K562 (cell line): Measurements from ENCODE around the gene TLR1. TPM values are rescaled to one million over a fixed set of nuclear protein-coding genes. Genes with fewer than 3 reads are reported as not detected.

ENCODE experiments used
- ATAC-seq: fragments of 200-7000 bp; cut with Tn5 transposase; 3 replicates; pipeline ENCODE4 v1.9.1; 2020; ENCODE audit warnings: moderate library complexity
- BruUV-seq: library from RNA; stranded (reverse); fragments of 400-500 nt; replicated peaks from 2 replicates; lab custom pipeline; 2021; lab: Mats Ljungman, UMichigan
- CTCF ChIA-PET: fragments of 300-600 bp; formaldehyde crosslinking; extraction: SDS; loops from one replicate; lab custom pipeline; 2021; ENCODE audit warnings: low intra/inter-chr PET ratio; lab: Yijun Ruan, JAX
- POLR2A ChIA-PET: fragments of 300-600, 350-650 bp; sonication (Branson Sonifier 250); formaldehyde crosslinking; extraction: SDS; loops from one replicate; lab custom pipeline; 2021; ENCODE audit warnings: antibody characterized with exemption, inconsistent platforms; lab: Yijun Ruan, JAX
- DNase-seq, 4 experiments: peaks; one replicate each; pipeline versions ENCODE4 v3.0.0 to v3.0.0-alpha.2; 2011 to 2018; ENCODE audit warnings: low spot score in 3 of 4, mixed read lengths in 3 of 4; ENCODE audit errors: extremely low read depth in 1 of 4
- FAIRE-seq: peaks from 2 replicates; lab custom pipeline; 2011; peaks lifted over from hg19 to GRCh38; lab: Jason Lieb, UNC
- H2AFZ ChIP-seq: 2 replicates; pipeline ENCODE4 v1.6.0; 2011; ENCODE audit warnings: low read depth, low read length, control low read depth, inconsistent platforms
- H3K27ac ChIP-seq: fragments of 200-600 bp; 3 replicates; pipeline ENCODE4 v1.8.0; 2011; ENCODE audit warnings: low read depth, mild to moderate bottlenecking, control low read depth, inconsistent platforms, low read length, moderate library complexity, mixed read lengths; ENCODE audit errors: extremely low read depth
- H3K27me3 ChIP-seq, 2 experiments: fragments of 300-600 bp in 1 of 2; 2 replicates in 1 of 2; 3 replicates in 1 of 2; pipeline versions ENCODE4 v1.6.0 to v1.8.0; 2011; ENCODE audit warnings: inconsistent platforms in 2 of 2, low read length in 2 of 2, mild to moderate bottlenecking in 1 of 2, mixed read lengths in 1 of 2, moderate library complexity in 1 of 2; ENCODE audit not compliant: control insufficient read depth in 2 of 2, insufficient read depth in 2 of 2
- H3K36me3 ChIP-seq: fragments of 300-600 bp; 3 replicates; pipeline ENCODE4 v1.8.0; 2011; ENCODE audit warnings: mild to moderate bottlenecking, low read length, inconsistent platforms; ENCODE audit not compliant: control insufficient read depth, insufficient read depth
- H3K4me1 ChIP-seq, 2 experiments: fragments of 200-600 bp in 1 of 2; replicated peaks in 1 of 2; 2 replicates in 1 of 2; 3 replicates in 1 of 2; pipeline versions ENCODE4 v1.5.1 to v1.8.0; 2011; ENCODE audit warnings: inconsistent platforms in 2 of 2, low read length in 2 of 2, mild to moderate bottlenecking in 1 of 2, mixed read lengths in 1 of 2, moderate library complexity in 1 of 2; ENCODE audit not compliant: control insufficient read depth in 2 of 2, insufficient read depth in 2 of 2
- H3K4me2 ChIP-seq: 2 replicates; pipeline ENCODE4 v1.6.1; 2011; ENCODE audit warnings: low read length, control low read depth, inconsistent platforms, mixed read lengths; ENCODE audit not compliant: insufficient read depth
- H3K4me3 ChIP-seq: fragments of 200-600 bp; sonication (generic), shearing (Covaris generic); 2 replicates; pipeline ENCODE4 v1.5.1; 2016; ENCODE audit warnings: control low read depth, inconsistent platforms
- H3K79me2 ChIP-seq: fragments of 200-600 bp; 3 replicates; pipeline ENCODE4 v1.8.0; 2011; ENCODE audit warnings: low read length, inconsistent platforms; ENCODE audit not compliant: control insufficient read depth, insufficient read depth
- H3K9ac ChIP-seq, 2 experiments: 2 replicates each; pipeline versions ENCODE4 v1.6.0 to v1.6.1; 2011; ENCODE audit warnings: low read depth in 2 of 2, low read length in 2 of 2, control low read depth in 1 of 2, inconsistent platforms in 1 of 2, mild to moderate bottlenecking in 1 of 2, mixed read lengths in 1 of 2; ENCODE audit not compliant: insufficient read depth in 1 of 2
- H3K9me1 ChIP-seq: one replicate; pipeline ENCODE4 v1.6.0; 2011; ENCODE audit warnings: inconsistent platforms, mild to moderate bottlenecking, low read length, moderate library complexity; ENCODE audit not compliant: control insufficient read depth, insufficient read depth
- H3K9me3 ChIP-seq: replicated peaks from 2 replicates; pipeline ENCODE4 v1.5.1; 2011; ENCODE audit warnings: low read depth, low read length, inconsistent platforms; ENCODE audit not compliant: control insufficient read depth, insufficient read depth
- H4K20me1 ChIP-seq: replicated peaks from 2 replicates; pipeline ENCODE4 v1.6.1; 2011; ENCODE audit warnings: low read length, inconsistent platforms, mixed read lengths; ENCODE audit not compliant: control insufficient read depth, insufficient read depth
- E2F3 ChIP-seq: fragments of 250-450 bp; sonication (Bioruptor Pico); IDR thresholded peaks from 2 replicates; pipeline ENCODE4 v1.4.0; 2020; ENCODE audit warnings: mild to moderate bottlenecking
- U2AF1 ChIP-seq: fragments of 200-400 bp; formaldehyde crosslinking; optimal IDR thresholded peaks from 2 replicates; pipeline ENCODE3; 2017; ENCODE audit warnings: mild to moderate bottlenecking, low read depth, low read length, moderate library complexity
- ZHX1 ChIP-seq: fragments of 150-350 bp; conservative IDR thresholded peaks from 2 replicates; pipeline ENCODE4 v1.6.1; 2014; ENCODE audit warnings: low read length
- ZNF12 ChIP-seq: sonication (generic); formaldehyde crosslinking; IDR thresholded peaks from 2 replicates; pipeline ENCODE4 v1.4.0; 2020; ENCODE audit warnings: mild to moderate bottlenecking, missing genetic modification reagents
- WGBS: fragments of 100-300 bp; shearing (Covaris generic); methylation state at CpG from one replicate; pipeline ENCODE4 v1.1.6; 2016; ENCODE audit warnings: low coverage, mixed read lengths; ENCODE audit not compliant: insufficient coverage; ENCODE audit errors: missing lambda C conversion rate; 5-methylcytosine and 5-hydroxymethylcytosine counted together
- in situ Hi-C: fragments of 300-500 bp; cut with MboI; formaldehyde crosslinking; loops from 4 replicates; pipeline ENCODE4 v1.15.0; 2018; ENCODE audit warnings: inconsistent platforms, mixed read lengths
- intact Hi-C: fragments of 100-400 bp; cut with micrococcal nuclease; formaldehyde crosslinking; loops from 2 replicates; pipeline ENCODE4 v1.14.2; 2022
- polyA plus RNA-seq, 8 experiments: library from polyadenylated mRNA; depleted of rRNA in 4 of 8; stranded (reverse) in 5 of 8; unstranded in 3 of 8; fragments of >200 nt; fragmentation: Nextera tagmentation in 2 of 8; fragmentation: Illumina TruSeq in 1 of 8; extraction: Ambion mirVana in 2 of 8; extraction: Trizol in 1 of 8; gene quantifications; 2 replicates each; pipeline versions ENCODE4 v1.2.1 to v1.2.3, GENCODE V29; 2011 to 2014; ENCODE audit warnings: inconsistent platforms in 1 of 8, missing spikeins in 1 of 8
- total RNA-seq, 7 experiments: library from RNA; depleted of rRNA in 6 of 7; stranded (reverse); fragments of >200 nt in 6 of 7; fragmentation: Illumina TruSeq in 2 of 7; extraction: Trizol in 2 of 7; gene quantifications; 2 replicates each; pipeline versions ENCODE4 v1.2.1 to v1.2.3, GENCODE V29; 2011 to 2021; ENCODE audit warnings: low replicate concordance in 1 of 7
- TF ChIP-seq, protein P1 (sequence below): sonication (generic); formaldehyde crosslinking; IDR thresholded peaks from 2 replicates; pipeline ENCODE4 v1.8.1; 2023; ENCODE audit warnings: missing genetic modification reagents, mild to moderate bottlenecking, borderline replicate concordance
- TF ChIP-seq, protein P2 (sequence below): sonication (generic); formaldehyde crosslinking; IDR thresholded peaks from 2 replicates; pipeline ENCODE4 v1.8.0; 2022; ENCODE audit warnings: mild to moderate bottlenecking, missing genetic modification reagents

Gene TLR1
- total and polyA plus RNA-seq, 9 of the 15 experiments (the other 6 are each of a cell fraction or from before 2014, with no cell fraction given) = 0.11 to 0.49 (median 0.29) TPM

DNA sequence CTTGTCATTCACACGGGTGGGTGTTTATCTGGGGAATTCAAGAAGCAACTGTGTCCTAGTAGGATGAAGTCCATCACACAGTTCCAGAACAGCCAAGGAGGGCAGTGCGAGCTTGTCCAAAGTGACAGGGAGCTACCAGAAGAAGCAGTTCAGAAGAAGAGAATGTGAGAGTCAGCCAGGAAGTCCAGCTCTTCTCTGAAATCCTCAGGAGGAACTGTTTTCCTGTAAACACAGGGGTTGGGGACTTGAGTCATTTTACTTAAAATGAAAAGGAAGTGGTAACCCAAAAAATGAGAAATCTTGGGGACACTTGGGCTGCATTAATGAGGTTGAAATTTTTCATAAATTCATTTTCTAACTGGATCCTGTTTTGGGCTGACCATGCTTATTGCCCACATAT is 13.6 kb downstream of the TLR1 start:
- Histone ChIP-seq H3K27ac (no peak overlapping the region), H3K27me3 (peaks cover 3 to 5% of the 10 kb centered on the region in 2 experiments; a peak in 3 of 5 replicates), H3K36me3 (no peaks in the 10 kb centered on the region), H3K4me1 (no peaks in the 10 kb centered on the region), H3K4me3 (no peak overlapping the region), H2AFZ (no peak overlapping the region), H4K20me1 (no peaks in the 10 kb centered on the region), H3K9me3 (no peaks in the 10 kb centered on the region), H3K4me2 (no peak overlapping the region), H3K9ac (no peak overlapping the region), H3K79me2 (no peaks in the 10 kb centered on the region), H3K9me1 (no peaks in the 10 kb centered on the region)
- no TSS peak for BruUV-seq
- intact Hi-C loops (no loop called here), in situ Hi-C loops (no loop called here)
- ATAC-seq = no peak
- CTCF ChIA-PET = no interaction called here
- DNase-seq = no peak
- no peak for FAIRE-seq
- TF ChIP-seq E2F3 (CRISPR knock-in tag) (no peak), U2AF1 (no peak), ZNF12 (CRISPR knock-in tag) (no peak), ZHX1 (no peak)
- TF ChIP-seq, protein P1, sequence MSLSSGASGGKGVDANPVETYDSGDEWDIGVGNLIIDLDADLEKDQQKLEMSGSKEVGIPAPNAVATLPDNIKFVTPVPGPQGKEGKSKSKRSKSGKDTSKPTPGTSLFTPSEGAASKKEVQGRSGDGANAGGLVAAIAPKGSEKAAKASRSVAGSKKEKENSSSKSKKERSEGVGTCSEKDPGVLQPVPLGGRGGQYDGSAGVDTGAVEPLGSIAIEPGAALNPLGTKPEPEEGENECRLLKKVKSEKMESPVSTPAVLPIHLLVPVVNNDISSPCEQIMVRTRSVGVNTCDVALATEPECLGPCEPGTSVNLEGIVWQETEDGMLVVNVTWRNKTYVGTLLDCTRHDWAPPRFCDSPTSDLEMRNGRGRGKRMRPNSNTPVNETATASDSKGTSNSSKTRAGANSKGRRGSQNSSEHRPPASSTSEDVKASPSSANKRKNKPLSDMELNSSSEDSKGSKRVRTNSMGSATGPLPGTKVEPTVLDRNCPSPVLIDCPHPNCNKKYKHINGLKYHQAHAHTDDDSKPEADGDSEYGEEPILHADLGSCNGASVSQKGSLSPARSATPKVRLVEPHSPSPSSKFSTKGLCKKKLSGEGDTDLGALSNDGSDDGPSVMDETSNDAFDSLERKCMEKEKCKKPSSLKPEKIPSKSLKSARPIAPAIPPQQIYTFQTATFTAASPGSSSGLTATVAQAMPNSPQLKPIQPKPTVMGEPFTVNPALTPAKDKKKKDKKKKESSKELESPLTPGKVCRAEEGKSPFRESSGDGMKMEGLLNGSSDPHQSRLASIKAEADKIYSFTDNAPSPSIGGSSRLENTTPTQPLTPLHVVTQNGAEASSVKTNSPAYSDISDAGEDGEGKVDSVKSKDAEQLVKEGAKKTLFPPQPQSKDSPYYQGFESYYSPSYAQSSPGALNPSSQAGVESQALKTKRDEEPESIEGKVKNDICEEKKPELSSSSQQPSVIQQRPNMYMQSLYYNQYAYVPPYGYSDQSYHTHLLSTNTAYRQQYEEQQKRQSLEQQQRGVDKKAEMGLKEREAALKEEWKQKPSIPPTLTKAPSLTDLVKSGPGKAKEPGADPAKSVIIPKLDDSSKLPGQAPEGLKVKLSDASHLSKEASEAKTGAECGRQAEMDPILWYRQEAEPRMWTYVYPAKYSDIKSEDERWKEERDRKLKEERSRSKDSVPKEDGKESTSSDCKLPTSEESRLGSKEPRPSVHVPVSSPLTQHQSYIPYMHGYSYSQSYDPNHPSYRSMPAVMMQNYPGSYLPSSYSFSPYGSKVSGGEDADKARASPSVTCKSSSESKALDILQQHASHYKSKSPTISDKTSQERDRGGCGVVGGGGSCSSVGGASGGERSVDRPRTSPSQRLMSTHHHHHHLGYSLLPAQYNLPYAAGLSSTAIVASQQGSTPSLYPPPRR (CRISPR knock-in tag) = no peak
- TF ChIP-seq, protein P2, sequence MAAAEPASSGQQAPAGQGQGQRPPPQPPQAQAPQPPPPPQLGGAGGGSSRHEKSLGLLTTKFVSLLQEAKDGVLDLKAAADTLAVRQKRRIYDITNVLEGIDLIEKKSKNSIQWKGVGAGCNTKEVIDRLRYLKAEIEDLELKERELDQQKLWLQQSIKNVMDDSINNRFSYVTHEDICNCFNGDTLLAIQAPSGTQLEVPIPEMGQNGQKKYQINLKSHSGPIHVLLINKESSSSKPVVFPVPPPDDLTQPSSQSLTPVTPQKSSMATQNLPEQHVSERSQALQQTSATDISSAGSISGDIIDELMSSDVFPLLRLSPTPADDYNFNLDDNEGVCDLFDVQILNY = no peak
- 0% methylated on average over 2 of the region's 2 CpGs for WGBS
- POLR2A ChIA-PET = interaction anchor here (0.8 kb wide), 1 partner anchor 416 kb away, joined by 3 read pairs; no protein-coding TSS in a partner anchor
